Measurements from ENCODE around the gene WDCP.
A peak's percentile ranks its signal among the peaks of the same experiment; 100 is the strongest.
"Not testable (repeated sequence)": the region's sequence is repeated elsewhere in the genome, so short reads cannot be mapped to it uniquely, and the experiment has no call there.

WDCP gene

GRCh38 chr2:24047703-24048033 lies 477 bp upstream of the WDCP start:
- TF ChIP-seq, protein P1, sequence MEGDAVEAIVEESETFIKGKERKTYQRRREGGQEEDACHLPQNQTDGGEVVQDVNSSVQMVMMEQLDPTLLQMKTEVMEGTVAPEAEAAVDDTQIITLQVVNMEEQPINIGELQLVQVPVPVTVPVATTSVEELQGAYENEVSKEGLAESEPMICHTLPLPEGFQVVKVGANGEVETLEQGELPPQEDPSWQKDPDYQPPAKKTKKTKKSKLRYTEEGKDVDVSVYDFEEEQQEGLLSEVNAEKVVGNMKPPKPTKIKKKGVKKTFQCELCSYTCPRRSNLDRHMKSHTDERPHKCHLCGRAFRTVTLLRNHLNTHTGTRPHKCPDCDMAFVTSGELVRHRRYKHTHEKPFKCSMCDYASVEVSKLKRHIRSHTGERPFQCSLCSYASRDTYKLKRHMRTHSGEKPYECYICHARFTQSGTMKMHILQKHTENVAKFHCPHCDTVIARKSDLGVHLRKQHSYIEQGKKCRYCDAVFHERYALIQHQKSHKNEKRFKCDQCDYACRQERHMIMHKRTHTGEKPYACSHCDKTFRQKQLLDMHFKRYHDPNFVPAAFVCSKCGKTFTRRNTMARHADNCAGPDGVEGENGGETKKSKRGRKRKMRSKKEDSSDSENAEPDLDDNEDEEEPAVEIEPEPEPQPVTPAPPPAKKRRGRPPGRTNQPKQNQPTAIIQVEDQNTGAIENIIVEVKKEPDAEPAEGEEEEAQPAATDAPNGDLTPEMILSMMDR (IDR thresholded peaks at IDR 0.05; ENCODE audit: low read depth, low read length) = no peak
- H3K27me3 ChIP-seq = no peaks in the 10 kb centered on the region
- no peak for DNase-seq
- peaks cover 3% of the 10 kb centered on the region for H3K4me1 ChIP-seq
- no peaks in the 10 kb centered on the region for H3K9me3 ChIP-seq
- H3K36me3 ChIP-seq = no peaks in the 10 kb centered on the region
- H3K4me3 ChIP-seq (ENCODE audit: low read depth, low read length) = peak overlapping the region; percentile 84

DNA sequence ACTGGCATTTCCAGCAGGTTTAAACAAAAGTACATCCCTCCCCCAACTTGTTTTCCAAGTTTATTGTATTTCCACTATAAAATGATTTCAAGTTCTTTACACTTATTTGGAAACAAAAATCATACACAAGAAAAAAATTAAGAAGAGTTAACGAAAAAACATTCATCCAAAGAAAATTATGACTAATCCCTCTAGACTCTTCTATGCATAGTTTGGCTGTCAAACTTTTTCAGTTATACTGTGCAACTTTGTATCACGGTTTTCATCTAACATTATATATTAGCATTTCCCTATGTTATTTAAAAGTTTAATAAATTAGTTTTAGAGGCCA lies 627 bp downstream of the WDCP start:
- TF ChIP-seq, protein P1 (IDR thresholded peaks at IDR 0.05; ENCODE audit: low read depth, low read length) = no peak

GRCh38 chr2:24045511-24046508 lies 1.4 kb downstream of the WDCP start:
- DNase-seq = no peak
- TF ChIP-seq, protein P1 (IDR thresholded peaks at IDR 0.05; ENCODE audit: low read depth, low read length) = no peak
- H3K9me3 ChIP-seq = no peaks in the 10 kb centered on the region
- H3K4me3 ChIP-seq (ENCODE audit: low read depth, low read length) = peak overlapping the region; percentile 84
- H3K27me3 ChIP-seq = no peaks in the 10 kb centered on the region
- H3K36me3 ChIP-seq = no peaks in the 10 kb centered on the region
- peaks cover 3% of the 10 kb centered on the region for H3K4me1 ChIP-seq

More for the DNA sequence above, 627 bp downstream of the WDCP start:
- Histone ChIP-seq H3K36me3 (no peaks in the 10 kb centered on the region), H3K4me1 (peaks cover 3% of the 10 kb centered on the region), H3K4me3 (ENCODE audit: low read depth, low read length) (peak overlapping the region; percentile 84), H3K27me3 (no peaks in the 10 kb centered on the region), H3K9me3 (no peaks in the 10 kb centered on the region)
- DNase-seq = no peak

GRCh38 chr2:24043133-24043532 lies 4.1 kb downstream of the WDCP start:
- not testable (repeated sequence) for H3K4me1 ChIP-seq; DNase-seq; H3K27me3 ChIP-seq; H3K9me3 ChIP-seq; H3K4me3 ChIP-seq (ENCODE audit: low read depth, low read length)
- H3K36me3 ChIP-seq = peaks cover 13% of the 10 kb centered on the region

GRCh38 chr2:24040511-24040910 lies 6.7 kb downstream of the WDCP start:
- peaks cover 32% of the 10 kb centered on the region for H3K36me3 ChIP-seq
- H3K27me3 ChIP-seq = no peaks in the 10 kb centered on the region
- H3K4me3 ChIP-seq (ENCODE audit: low read depth, low read length) = no peak overlapping the region
- DNase-seq = no peak
- H3K4me1 ChIP-seq = no peaks in the 10 kb centered on the region
- no peaks in the 10 kb centered on the region for H3K9me3 ChIP-seq
- TF ChIP-seq, protein P1 (IDR thresholded peaks at IDR 0.05; ENCODE audit: low read depth, low read length) = no peak

DNA sequence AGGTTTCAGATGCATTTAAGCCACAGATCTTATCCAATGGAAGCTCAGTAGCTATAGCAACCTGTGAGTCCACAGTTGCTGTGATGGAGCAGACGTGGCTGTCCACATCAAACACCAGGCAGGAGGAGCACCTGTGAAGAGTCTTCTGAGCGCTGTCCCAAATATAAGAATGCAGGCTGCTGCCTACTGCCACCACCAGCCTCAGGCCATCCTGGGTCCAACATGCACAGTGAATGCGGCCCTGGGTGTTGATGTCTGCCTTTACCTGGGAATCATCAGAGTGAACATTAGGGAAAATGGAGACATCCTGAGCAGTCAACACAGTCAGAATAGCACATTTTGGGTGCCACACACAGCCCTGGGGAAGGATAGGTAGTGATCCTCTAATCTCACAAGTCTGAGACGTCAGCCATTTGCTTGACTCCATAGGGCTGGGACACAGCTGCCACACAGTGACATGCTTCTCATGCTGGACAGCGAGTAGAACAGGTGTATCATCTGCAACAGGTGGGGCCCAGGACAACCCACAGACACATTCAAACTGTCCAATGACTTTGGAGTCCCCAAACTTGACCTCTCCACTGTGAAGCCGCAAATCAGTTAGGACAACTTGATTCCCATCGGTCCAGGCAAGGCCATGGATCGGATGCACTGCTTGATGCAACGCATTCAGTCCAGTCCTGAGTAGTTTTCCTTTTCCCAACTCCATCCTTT lies 8.2 kb downstream of the WDCP start:
- H3K4me1 ChIP-seq = no peaks in the 10 kb centered on the region

More for the DNA sequence above, 8.2 kb downstream of the WDCP start:
- H3K9me3 ChIP-seq = no peaks in the 10 kb centered on the region
- peaks cover 32% of the 10 kb centered on the region for H3K36me3 ChIP-seq
- no peaks in the 10 kb centered on the region for H3K27me3 ChIP-seq
- no peak for DNase-seq
- no peak overlapping the region for H3K4me3 ChIP-seq (ENCODE audit: low read depth, low read length)
- TF ChIP-seq, protein P1 (IDR thresholded peaks at IDR 0.05; ENCODE audit: low read depth, low read length) = no peak

Data from BE2C (cell line).